Endothelial cell of umbilical vein (primary cell): ENCODE results near the gene IQGAP2. TPM values are rescaled to one million over a fixed set of nuclear protein-coding genes. Genes with fewer than 3 reads are reported as not detected.

Experiments used
- BruUV-seq: library from RNA; stranded (reverse); fragments of 400-500 nt; replicated peaks from 2 replicates; lab custom pipeline; 2021; lab: Mats Ljungman, UMichigan
- CTCF ChIA-PET: fragments of 300-600, 350-600 bp; sonication (Branson Sonifier 250); formaldehyde crosslinking; loops from one replicate; lab custom pipeline; 2021; ENCODE audit warnings: antibody characterized with exemption, inconsistent platforms; lab: Charles Lee
- POLR2A ChIA-PET: fragments of 300-600, 350-600 bp; sonication (Branson Sonifier 250); formaldehyde crosslinking; loops from one replicate; lab custom pipeline; 2021; ENCODE audit warnings: antibody characterized with exemption, inconsistent platforms; lab: Charles Lee
- DNase-seq: peaks from one replicate; pipeline ENCODE4 v3.0.0-alpha.2; 2011; ENCODE audit warnings: low read depth, low spot score
- FAIRE-seq: peaks from 2 replicates; lab custom pipeline; 2011; peaks lifted over from hg19 to GRCh38; lab: Jason Lieb, UNC
- H2AFZ ChIP-seq: 2 replicates; pipeline ENCODE4 v1.6.0; 2012; ENCODE audit warnings: low read depth, low read length, control low read depth, inconsistent platforms
- H3K27ac ChIP-seq: 2 replicates; pipeline ENCODE4 v1.5.1; 2011; ENCODE audit warnings: low read depth, mild to moderate bottlenecking, control low read depth, low read length, moderate library complexity; ENCODE audit not compliant: insufficient read depth
- H3K27me3 ChIP-seq, 2 experiments: 2 replicates each; pipeline versions ENCODE4 v1.6.0 to v1.6.1; 2011; ENCODE audit warnings: low read length in 2 of 2, mixed read lengths in 1 of 2; ENCODE audit not compliant: control insufficient read depth in 2 of 2, insufficient read depth in 2 of 2
- H3K36me3 ChIP-seq, 2 experiments: 2 replicates in 1 of 2; 3 replicates in 1 of 2; pipeline ENCODE4 v1.5.1; 2011; ENCODE audit warnings: low read length in 2 of 2, mild to moderate bottlenecking in 1 of 2, moderate library complexity in 1 of 2; ENCODE audit not compliant: control insufficient read depth in 2 of 2, insufficient read depth in 2 of 2; ENCODE audit errors: extremely low read depth in 1 of 2
- H3K4me1 ChIP-seq: 3 replicates; pipeline ENCODE4 v1.5.1; 2011; ENCODE audit warnings: mild to moderate bottlenecking, low read length; ENCODE audit not compliant: control insufficient read depth, insufficient read depth; ENCODE audit errors: extremely low read depth
- H3K4me2 ChIP-seq: 2 replicates; pipeline ENCODE4 v1.6.1; 2011; ENCODE audit warnings: low read length, control low read depth, mixed read lengths; ENCODE audit not compliant: insufficient read depth
- H3K4me3 ChIP-seq, 3 experiments: fragments of 200-600 bp in 1 of 3; sonication (generic), shearing (Covaris generic) in 1 of 3; replicated peaks in 1 of 3; 2 replicates each; pipeline ENCODE4 v1.5.1; 2011 to 2016; ENCODE audit warnings: control low read depth in 3 of 3, low read length in 3 of 3, mild to moderate bottlenecking in 2 of 3, inconsistent platforms in 1 of 3, low read depth in 1 of 3, moderate library complexity in 1 of 3; ENCODE audit not compliant: insufficient read depth in 1 of 3
- H3K79me2 ChIP-seq: 2 replicates; pipeline ENCODE4 v1.6.0; 2012; ENCODE audit warnings: low read length, inconsistent platforms; ENCODE audit not compliant: control insufficient read depth, insufficient read depth
- H3K9ac ChIP-seq: replicated peaks from 2 replicates; pipeline ENCODE3; 2011; ENCODE audit warnings: low read length, control low read depth; ENCODE audit not compliant: insufficient read depth; ENCODE audit errors: extremely low read depth
- H3K9me1 ChIP-seq: replicated peaks from 3 replicates; pipeline ENCODE4 v1.6.0; 2011; ENCODE audit warnings: mild to moderate bottlenecking, low read length; ENCODE audit not compliant: control insufficient read depth, insufficient read depth; ENCODE audit errors: extremely low read depth
- H3K9me3 ChIP-seq: replicated peaks from 2 replicates; pipeline ENCODE4 v1.5.1; 2012; ENCODE audit warnings: low read length, inconsistent platforms; ENCODE audit not compliant: control insufficient read depth, insufficient read depth
- H4K20me1 ChIP-seq: replicated peaks from 2 replicates; pipeline ENCODE3; 2011; ENCODE audit warnings: mild to moderate bottlenecking, low read length; ENCODE audit not compliant: control insufficient read depth, insufficient read depth; ENCODE audit errors: extremely low read depth
- EZH2 ChIP-seq: IDR thresholded peaks from 2 replicates; pipeline ENCODE4 v1.6.1; 2012; ENCODE audit warnings: borderline replicate concordance, low read depth, mild to moderate bottlenecking, moderate library complexity, low read length, inconsistent platforms; ENCODE audit not compliant: severe bottlenecking
- FOS ChIP-seq: IDR thresholded peaks from 2 replicates; pipeline ENCODE4 v1.6.1; 2011; ENCODE audit warnings: mild to moderate bottlenecking, low read length, moderate library complexity, borderline replicate concordance; ENCODE audit not compliant: insufficient read depth
- GATA2 ChIP-seq: IDR thresholded peaks from 2 replicates; pipeline ENCODE4 v1.7.0; 2011; ENCODE audit warnings: low read depth, mild to moderate bottlenecking, moderate library complexity, mixed read lengths, low read length; ENCODE audit not compliant: insufficient read length, insufficient read depth
- JUN ChIP-seq: IDR thresholded peaks from 2 replicates; pipeline ENCODE4 v1.6.1; 2011; ENCODE audit warnings: borderline replicate concordance, low read depth; ENCODE audit not compliant: insufficient read length, insufficient read depth
- MAX ChIP-seq: IDR thresholded peaks from 2 replicates; pipeline ENCODE4 v1.6.1; 2011; ENCODE audit not compliant: insufficient read depth, insufficient read length
- MYC ChIP-seq: IDR thresholded peaks from one replicate; pipeline ENCODE4 v1.6.1; 2011; ENCODE audit warnings: mild to moderate bottlenecking, low read depth, low read length
- POLR2A ChIP-seq: IDR thresholded peaks from 2 replicates; pipeline ENCODE4 v1.6.1; 2012; ENCODE audit warnings: low read depth, mild to moderate bottlenecking, control low read depth, low read length
- POLR2AphosphoS5 ChIP-seq: IDR thresholded peaks from 2 replicates; pipeline ENCODE4 v1.6.1; 2012; ENCODE audit warnings: low read depth, mild to moderate bottlenecking, control low read depth, low read length, moderate library complexity; ENCODE audit not compliant: insufficient read depth
- dilution Hi-C: fragments of 300-500 bp; cut with MboI; formaldehyde crosslinking; loops from one replicate; pipeline ENCODE4 v1.15.0; 2019; ENCODE audit warnings: low sequenced_read_pairs; ENCODE audit not compliant: extremely low pct_ligation_motif_present
- intact Hi-C: fragments of 100-400 bp; cut with micrococcal nuclease; formaldehyde crosslinking; loops from one replicate; pipeline ENCODE4 v1.10.0; 2022
- polyA plus RNA-seq, 4 experiments: library from polyadenylated mRNA; depleted of rRNA in 3 of 4; stranded (reverse) in 3 of 4; unstranded in 1 of 4; fragments of >200 nt; gene quantifications; 2 replicates each; pipeline versions ENCODE4 v1.2.1 to v1.2.3, GENCODE V29; 2011 to 2012; ENCODE audit warnings: missing spikeins in 1 of 4
- total RNA-seq: library from RNA; stranded (reverse); gene quantifications from 2 replicates; pipeline ENCODE4 v1.2.3, GENCODE V29; 2021
- TF ChIP-seq, protein P1 (sequence below), 2 donors: IDR thresholded peaks; 1 replicate in 1 of 2; 2 replicates in 1 of 2; pipeline ENCODE4 v1.5.1; 2011; ENCODE audit warnings: low read length in 2 of 2, mild to moderate bottlenecking in 2 of 2, moderate library complexity in 2 of 2, control low read depth in 1 of 2, inconsistent platforms in 1 of 2, low read depth in 1 of 2; ENCODE audit not compliant: insufficient read depth in 1 of 2; ENCODE audit errors: extremely low read depth in 1 of 2

IQGAP2 gene
- total and polyA plus RNA-seq, 2 donors (not counting 3 experiments of a cell fraction or from before 2014, with no cell fraction given): 4.5 to 4.7 TPM

DNA sequence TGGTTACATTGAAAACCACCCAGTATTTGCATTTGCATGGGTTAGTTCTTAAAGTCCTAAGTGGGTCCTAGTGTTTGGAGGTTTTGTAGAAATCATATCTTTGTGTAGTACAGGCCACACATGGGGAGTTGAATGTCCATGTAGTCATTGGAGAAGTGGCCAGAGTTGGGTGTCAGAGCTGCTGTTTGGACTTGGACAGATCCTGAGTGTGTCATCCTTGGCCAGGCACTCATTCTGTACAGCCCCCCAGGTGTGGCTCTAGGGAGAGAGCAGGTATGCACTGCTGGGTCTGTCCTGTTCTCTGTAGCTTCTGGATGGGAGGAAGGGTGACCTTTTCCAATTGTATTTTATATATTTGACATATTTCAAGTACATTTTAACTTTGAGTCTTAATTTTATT lies 82.4 kb downstream of the IQGAP2 start:
- Histone ChIP-seq H2AFZ (no peak overlapping the region), H3K79me2 (no peaks in the 10 kb centered on the region), H3K27ac (no peak overlapping the region), H3K9me1 (no peaks in the 10 kb centered on the region), H3K4me3 (no peak overlapping the region), H3K27me3 (peaks cover 0 to 2% of the 10 kb centered on the region in 2 experiments), H3K4me2 (no peak overlapping the region), H3K9me3 (no peaks in the 10 kb centered on the region), H3K36me3 (no peaks in the 10 kb centered on the region), H3K9ac (no peak overlapping the region), H4K20me1 (no peaks in the 10 kb centered on the region), H3K4me1 (no peaks in the 10 kb centered on the region)
- TF ChIP-seq, protein P1, sequence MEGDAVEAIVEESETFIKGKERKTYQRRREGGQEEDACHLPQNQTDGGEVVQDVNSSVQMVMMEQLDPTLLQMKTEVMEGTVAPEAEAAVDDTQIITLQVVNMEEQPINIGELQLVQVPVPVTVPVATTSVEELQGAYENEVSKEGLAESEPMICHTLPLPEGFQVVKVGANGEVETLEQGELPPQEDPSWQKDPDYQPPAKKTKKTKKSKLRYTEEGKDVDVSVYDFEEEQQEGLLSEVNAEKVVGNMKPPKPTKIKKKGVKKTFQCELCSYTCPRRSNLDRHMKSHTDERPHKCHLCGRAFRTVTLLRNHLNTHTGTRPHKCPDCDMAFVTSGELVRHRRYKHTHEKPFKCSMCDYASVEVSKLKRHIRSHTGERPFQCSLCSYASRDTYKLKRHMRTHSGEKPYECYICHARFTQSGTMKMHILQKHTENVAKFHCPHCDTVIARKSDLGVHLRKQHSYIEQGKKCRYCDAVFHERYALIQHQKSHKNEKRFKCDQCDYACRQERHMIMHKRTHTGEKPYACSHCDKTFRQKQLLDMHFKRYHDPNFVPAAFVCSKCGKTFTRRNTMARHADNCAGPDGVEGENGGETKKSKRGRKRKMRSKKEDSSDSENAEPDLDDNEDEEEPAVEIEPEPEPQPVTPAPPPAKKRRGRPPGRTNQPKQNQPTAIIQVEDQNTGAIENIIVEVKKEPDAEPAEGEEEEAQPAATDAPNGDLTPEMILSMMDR (IDR thresholded peaks at IDR 0.05; ENCODE audit: extremely low read depth in 1 of 2, insufficient read depth in 1 of 2, low read depth in 1 of 2, low read length in 2 of 2): no peak
- FAIRE-seq (no peak), DNase-seq (no peak)
- CTCF ChIA-PET: interaction anchor here (0.6 to 1.0 kb wide), 3 partner anchors 11 to 23 kb away, joined by 3 to 4 read pairs (median 3); no protein-coding TSS in a partner anchor
- dilution Hi-C loops (no loop called here), intact Hi-C loops (no loop called here)
- POLR2A ChIA-PET: no interaction called here
- no TSS peak for BruUV-seq

DNA sequence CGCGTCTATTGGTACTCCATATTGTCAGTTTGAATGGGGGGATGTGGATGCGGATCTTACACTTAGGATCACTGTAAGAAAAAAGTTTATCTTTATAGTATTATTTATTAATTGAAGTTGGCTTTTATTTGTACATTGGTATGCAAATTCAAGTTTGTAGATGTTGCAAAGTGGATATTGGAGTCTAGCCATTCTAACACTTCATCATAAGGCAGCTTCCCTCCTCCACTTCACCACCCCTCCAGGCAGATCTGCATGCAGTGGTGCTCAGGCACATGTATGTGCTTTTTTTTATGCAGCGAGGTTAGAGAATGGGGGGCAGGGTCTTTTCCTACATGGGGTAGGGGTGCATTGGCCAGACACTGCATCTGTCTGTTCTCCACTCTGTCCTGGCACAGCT lies 84.3 kb downstream of the IQGAP2 start:
- H3K4me2 ChIP-seq: no peak overlapping the region
- no TSS peak for BruUV-seq
- no peak overlapping the region for H3K4me3 ChIP-seq
- dilution Hi-C loops: no loop called here
- ChIA-PET POLR2A (no interaction called here), CTCF (no interaction called here)
- H3K27me3 ChIP-seq: peaks cover 0 to 2% of the 10 kb centered on the region in 2 experiments
- no peaks in the 10 kb centered on the region for H3K9me3 ChIP-seq
- no peak overlapping the region for H2AFZ ChIP-seq
- no peaks in the 10 kb centered on the region for H3K9me1 ChIP-seq
- H3K4me1 ChIP-seq: no peaks in the 10 kb centered on the region
- no peak for DNase-seq
- FAIRE-seq: no peak
- no peak overlapping the region for H3K27ac ChIP-seq
- no peaks in the 10 kb centered on the region for H3K36me3 ChIP-seq
- intact Hi-C loops: no loop called here
- no peak for TF ChIP-seq MYC
- TF ChIP-seq JUN: no peak
- no peak for TF ChIP-seq MAX
- TF ChIP-seq, protein P1 (IDR thresholded peaks at IDR 0.05; ENCODE audit: extremely low read depth in 1 of 2, insufficient read depth in 1 of 2, low read depth in 1 of 2, low read length in 2 of 2): no peak
- no peak for TF ChIP-seq EZH2
- TF ChIP-seq POLR2A: no peak
- no peak for TF ChIP-seq POLR2AphosphoS5
- TF ChIP-seq GATA2: no peak
- TF ChIP-seq FOS: no peak
- H3K9ac ChIP-seq: no peak overlapping the region
- no peaks in the 10 kb centered on the region for H4K20me1 ChIP-seq
- no peaks in the 10 kb centered on the region for H3K79me2 ChIP-seq
